ENCODE results near the gene CRACR2A. TPM values are rescaled to one million over a fixed set of nuclear protein-coding genes. Genes with fewer than 3 reads are reported as not detected.

Gene CRACR2A
- total RNA-seq, 1 experiment from 2014 or later, result 0.92 TPM

- in situ Hi-C loops (cut with HindIII; ENCODE audit: low pct_unique_long_range_greater_than_20kb, low sequenced_read_pairs), result no loop called here
- TF ChIP-seq TCF7L2 (IDR thresholded peaks at IDR 0.05; ENCODE audit: low read depth, low read length), result no peak
- TF ChIP-seq CTCF (IDR thresholded peaks at IDR 0.05), result no peak
- TF ChIP-seq REST (IDR thresholded peaks at IDR 0.05; ENCODE audit: insufficient read depth in 1 of 2, low read depth in 2 of 2, low read length in 1 of 2), result no peak
- no peak for TF ChIP-seq SIN3A (IDR thresholded peaks at IDR 0.05; ENCODE audit: borderline replicate concordance, insufficient read depth, low read depth, low read length)
- no peak for TF ChIP-seq POLR2AphosphoS5 (IDR thresholded peaks at IDR 0.05; ENCODE audit: low read depth, low read length)
- Histone ChIP-seq H3K27ac (ENCODE audit: low read length) (no peak overlapping the region), H3K36me3 (ENCODE audit: control insufficient read depth, insufficient read depth, low read length) (no peaks in the 10 kb centered on the region), H3K27me3 (ENCODE audit: control insufficient read depth, insufficient read depth, low read length) (no peaks in the 10 kb centered on the region), H3K4me3 (ENCODE audit: low read depth in 2 of 2, low read length in 2 of 2) (no peak overlapping the region), H3K4me1 (ENCODE audit: control insufficient read depth, insufficient read depth, low read length) (no peaks in the 10 kb centered on the region), H3K9me3 (ENCODE audit: control insufficient read depth, insufficient read depth, low read depth, low read length) (no peaks in the 10 kb centered on the region)
- BruUV-seq (replicated peaks), result no TSS peak
- ChIA-PET CTCF (no interaction called here), POLR2A (no interaction called here)
- DNase-seq (ENCODE audit: low read depth, low spot score), result no peak
- no peak for ATAC-seq
- intact Hi-C loops (cut with micrococcal nuclease; ENCODE audit: unreplicated experiment), result no loop called here
Observed at GRCh38 chr12:3578557-3578956, 174.4 kb downstream of the CRACR2A start.

- in situ Hi-C loops (cut with HindIII; ENCODE audit: low pct_unique_long_range_greater_than_20kb, low sequenced_read_pairs), result no loop called here
- no TSS peak for BruUV-seq (replicated peaks)
- ATAC-seq (no peak), DNase-seq (ENCODE audit: low read depth, low spot score) (no peak)
- no peak overlapping the region for H3K4me3 ChIP-seq (ENCODE audit: low read depth in 2 of 2, low read length in 2 of 2)
- intact Hi-C loops (cut with micrococcal nuclease; ENCODE audit: unreplicated experiment), result no loop called here
- H3K4me1 ChIP-seq (ENCODE audit: control insufficient read depth, insufficient read depth, low read length), result no peaks in the 10 kb centered on the region
- ChIA-PET POLR2A (no interaction called here), CTCF (no interaction called here)
- no peaks in the 10 kb centered on the region for H3K27me3 ChIP-seq (ENCODE audit: control insufficient read depth, insufficient read depth, low read length)
- H3K36me3 ChIP-seq (ENCODE audit: control insufficient read depth, insufficient read depth, low read length), result no peaks in the 10 kb centered on the region
- no peaks in the 10 kb centered on the region for H3K9me3 ChIP-seq (ENCODE audit: control insufficient read depth, insufficient read depth, low read depth, low read length)
- TF ChIP-seq REST (IDR thresholded peaks at IDR 0.05; ENCODE audit: insufficient read depth in 1 of 2, low read depth in 2 of 2, low read length in 1 of 2) (no peak), CTCF (IDR thresholded peaks at IDR 0.05) (no peak), TCF7L2 (IDR thresholded peaks at IDR 0.05; ENCODE audit: low read depth, low read length) (no peak), SIN3A (IDR thresholded peaks at IDR 0.05; ENCODE audit: borderline replicate concordance, insufficient read depth, low read depth, low read length) (no peak), POLR2AphosphoS5 (IDR thresholded peaks at IDR 0.05; ENCODE audit: low read depth, low read length) (no peak)
- H3K27ac ChIP-seq (ENCODE audit: low read length), result no peak overlapping the region
Observed at GRCh38 chr12:3576891-3577290, 176.0 kb downstream of the CRACR2A start.

All from Panc1 (cell line).